Astrocyte (in vitro differentiated cells and primary cell): ENCODE results near the gene RAB8A.

ENCODE experiments used
- EZH2 ChIP-seq: IDR thresholded peaks from 2 replicates; pipeline ENCODE4 v1.6.1; 2012; ENCODE audit warnings: mild to moderate bottlenecking, low read length, inconsistent platforms; ENCODE audit not compliant: insufficient read depth
- TF ChIP-seq, protein P1 (sequence below): IDR thresholded peaks from 2 replicates; pipeline ENCODE4 v1.5.1; 2011; ENCODE audit warnings: low read depth, mild to moderate bottlenecking, inconsistent platforms, low read length, moderate library complexity; ENCODE audit not compliant: insufficient read depth

DNA sequence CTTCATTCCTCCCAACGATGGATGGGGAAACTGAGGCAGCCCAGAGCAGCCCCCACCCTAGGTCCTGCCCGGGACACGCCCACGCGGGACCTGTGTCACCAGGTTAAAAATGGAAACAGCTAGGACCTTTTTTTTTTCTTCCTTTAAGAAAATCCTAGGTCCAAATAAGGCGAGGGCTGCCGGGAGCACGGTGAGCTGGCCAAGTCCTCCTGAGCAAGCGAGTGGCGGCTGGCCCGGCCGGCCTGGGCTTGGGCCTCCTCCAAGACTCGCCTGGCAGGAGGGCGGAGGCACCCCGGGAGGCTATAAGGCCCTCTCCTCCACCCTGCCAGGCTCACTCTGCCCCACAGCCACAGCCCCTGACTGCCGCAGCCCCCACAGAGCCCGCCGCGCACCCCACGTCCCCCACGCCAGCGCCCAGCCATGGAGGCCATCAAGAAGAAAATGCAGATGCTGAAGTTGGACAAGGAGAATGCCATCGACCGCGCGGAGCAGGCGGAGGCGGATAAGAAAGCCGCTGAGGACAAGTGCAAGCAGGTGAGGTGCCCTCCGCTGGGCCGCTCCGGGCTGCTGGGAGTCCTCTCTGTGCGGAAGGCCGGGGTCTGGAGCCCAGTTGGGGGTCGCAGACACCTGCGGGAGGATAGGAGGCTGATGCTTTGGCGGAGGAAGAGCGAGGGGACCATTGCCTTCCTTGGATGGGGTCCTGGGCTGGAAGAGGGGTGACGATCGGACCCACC lies 44.3 kb upstream of the RAB8A start:
- no peak for TF ChIP-seq EZH2
- TF ChIP-seq, protein P1, sequence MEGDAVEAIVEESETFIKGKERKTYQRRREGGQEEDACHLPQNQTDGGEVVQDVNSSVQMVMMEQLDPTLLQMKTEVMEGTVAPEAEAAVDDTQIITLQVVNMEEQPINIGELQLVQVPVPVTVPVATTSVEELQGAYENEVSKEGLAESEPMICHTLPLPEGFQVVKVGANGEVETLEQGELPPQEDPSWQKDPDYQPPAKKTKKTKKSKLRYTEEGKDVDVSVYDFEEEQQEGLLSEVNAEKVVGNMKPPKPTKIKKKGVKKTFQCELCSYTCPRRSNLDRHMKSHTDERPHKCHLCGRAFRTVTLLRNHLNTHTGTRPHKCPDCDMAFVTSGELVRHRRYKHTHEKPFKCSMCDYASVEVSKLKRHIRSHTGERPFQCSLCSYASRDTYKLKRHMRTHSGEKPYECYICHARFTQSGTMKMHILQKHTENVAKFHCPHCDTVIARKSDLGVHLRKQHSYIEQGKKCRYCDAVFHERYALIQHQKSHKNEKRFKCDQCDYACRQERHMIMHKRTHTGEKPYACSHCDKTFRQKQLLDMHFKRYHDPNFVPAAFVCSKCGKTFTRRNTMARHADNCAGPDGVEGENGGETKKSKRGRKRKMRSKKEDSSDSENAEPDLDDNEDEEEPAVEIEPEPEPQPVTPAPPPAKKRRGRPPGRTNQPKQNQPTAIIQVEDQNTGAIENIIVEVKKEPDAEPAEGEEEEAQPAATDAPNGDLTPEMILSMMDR = no peak
